DND-41 (cell line): ENCODE data around the gene PCDH9.

Source experiments
- ATAC-seq: fragments of 200-7000 bp; cut with Tn5 transposase; 3 replicates; pipeline ENCODE4 v1.9.1; 2021; ENCODE audit warnings: low read depth; ENCODE audit not compliant: insufficient read depth
- DNase-seq: peaks from one replicate; pipeline ENCODE4 v3.0.0-alpha.2; 2020
- H2AFZ ChIP-seq: 2 replicates; pipeline ENCODE4 v1.6.0; 2012; ENCODE audit warnings: low read depth, low read length
- H3K27ac ChIP-seq: 2 replicates; pipeline ENCODE4 v1.5.1; 2012; ENCODE audit warnings: low read length, inconsistent platforms
- H3K27me3 ChIP-seq: fragments of 200-600 bp; sonication (generic); 2 replicates; pipeline ENCODE4 v1.6.0; 2012; ENCODE audit warnings: low read length, mild to moderate bottlenecking, inconsistent platforms; ENCODE audit not compliant: insufficient read depth, poor library complexity
- H3K36me3 ChIP-seq: 2 replicates; pipeline ENCODE4 v1.5.1; 2012; ENCODE audit warnings: low read length, inconsistent platforms; ENCODE audit not compliant: insufficient read depth
- H3K4me1 ChIP-seq: 2 replicates; pipeline ENCODE4 v1.5.1; 2012; ENCODE audit warnings: mild to moderate bottlenecking, low read length; ENCODE audit not compliant: insufficient read depth
- H3K4me2 ChIP-seq: 2 replicates; pipeline ENCODE4 v1.6.0; 2012; ENCODE audit warnings: mild to moderate bottlenecking, moderate library complexity, low read length, inconsistent platforms; ENCODE audit not compliant: insufficient read depth
- H3K4me3 ChIP-seq, 2 experiments: fragments of 200-600 bp in 1 of 2; shearing (Covaris generic) in 1 of 2; 2 replicates each; pipeline ENCODE4 v1.5.1; 2012 to 2016; ENCODE audit warnings: inconsistent platforms in 2 of 2, low read length in 2 of 2, mild to moderate bottlenecking in 2 of 2, low read depth in 1 of 2, moderate library complexity in 1 of 2
- H3K79me2 ChIP-seq: 2 replicates; pipeline ENCODE4 v1.6.0; 2012; ENCODE audit warnings: low read length, inconsistent platforms; ENCODE audit not compliant: insufficient read depth
- H3K9ac ChIP-seq: 2 replicates; pipeline ENCODE4 v1.6.0; 2012; ENCODE audit warnings: low read depth, mild to moderate bottlenecking, inconsistent platforms, low read length, moderate library complexity
- H3K9me3 ChIP-seq: 2 replicates; pipeline ENCODE4 v1.5.1; 2012; ENCODE audit warnings: low read length, moderate library complexity, mild to moderate bottlenecking, inconsistent platforms; ENCODE audit not compliant: insufficient read depth, severe bottlenecking
- H4K20me1 ChIP-seq: 2 replicates; pipeline ENCODE4 v1.6.0; 2012; ENCODE audit warnings: low read length; ENCODE audit not compliant: insufficient read depth
- EZH2 ChIP-seq: IDR thresholded peaks from 3 replicates; pipeline ENCODE4 v1.6.1; 2012; ENCODE audit warnings: borderline replicate concordance, low read depth, mild to moderate bottlenecking, moderate library complexity, low read length, inconsistent platforms; ENCODE audit not compliant: severe bottlenecking
- TF ChIP-seq, protein P1 (sequence below): IDR thresholded peaks from 2 replicates; pipeline ENCODE4 v1.5.1; 2012; ENCODE audit warnings: borderline replicate concordance, low read length, moderate library complexity, mild to moderate bottlenecking; ENCODE audit not compliant: poor library complexity, severe bottlenecking; ENCODE audit errors: extremely low read depth

The PCDH9 gene

DNA sequence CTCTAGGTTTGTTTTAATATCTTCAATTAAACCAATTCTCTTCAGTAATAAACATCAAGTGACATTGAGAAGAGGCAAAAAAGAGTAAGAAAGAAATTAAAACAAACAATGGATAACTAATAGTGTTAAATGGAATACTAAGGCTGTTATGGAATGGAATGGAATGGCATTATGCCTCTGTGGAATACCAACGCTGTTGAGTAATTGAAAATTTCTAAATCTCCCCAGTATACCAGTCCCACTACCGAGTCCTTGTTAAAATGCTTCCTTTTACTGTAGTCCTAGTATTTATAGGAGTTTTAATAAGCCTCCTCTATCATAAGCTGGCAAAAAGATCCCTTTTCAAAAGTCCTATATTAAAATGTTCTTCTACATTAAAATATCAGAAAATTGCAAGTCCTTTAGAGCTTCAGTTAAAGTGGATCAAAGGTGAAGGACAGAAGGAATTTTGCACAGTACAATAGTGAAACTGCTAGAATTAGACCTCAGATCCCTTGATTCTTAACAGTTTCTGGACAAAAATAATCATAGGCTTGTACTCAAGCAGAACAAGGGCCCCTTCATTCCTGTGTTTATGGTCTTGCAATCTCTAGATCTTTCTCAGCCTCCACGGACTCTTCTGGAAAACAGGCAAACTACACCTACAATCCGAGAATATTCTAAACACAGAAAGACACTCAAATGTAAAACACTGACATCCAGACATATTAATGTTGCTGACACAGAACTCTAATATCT is 128.2 kb downstream of the PCDH9 start:
- Histone ChIP-seq H3K4me2 (no peak overlapping the region), H3K9ac (no peak overlapping the region), H3K36me3 (no peaks in the 10 kb centered on the region), H3K79me2 (no peaks in the 10 kb centered on the region), H3K27ac (no peak overlapping the region), H4K20me1 (no peaks in the 10 kb centered on the region), H2AFZ (no peak overlapping the region), H3K9me3 (peaks cover 6% of the 10 kb centered on the region), H3K4me3 (no peak overlapping the region), H3K4me1 (no peaks in the 10 kb centered on the region), H3K27me3 (no peaks in the 10 kb centered on the region)
- DNase-seq (no peak), ATAC-seq (no peak)
- TF ChIP-seq EZH2, result no peak
- TF ChIP-seq, protein P1, sequence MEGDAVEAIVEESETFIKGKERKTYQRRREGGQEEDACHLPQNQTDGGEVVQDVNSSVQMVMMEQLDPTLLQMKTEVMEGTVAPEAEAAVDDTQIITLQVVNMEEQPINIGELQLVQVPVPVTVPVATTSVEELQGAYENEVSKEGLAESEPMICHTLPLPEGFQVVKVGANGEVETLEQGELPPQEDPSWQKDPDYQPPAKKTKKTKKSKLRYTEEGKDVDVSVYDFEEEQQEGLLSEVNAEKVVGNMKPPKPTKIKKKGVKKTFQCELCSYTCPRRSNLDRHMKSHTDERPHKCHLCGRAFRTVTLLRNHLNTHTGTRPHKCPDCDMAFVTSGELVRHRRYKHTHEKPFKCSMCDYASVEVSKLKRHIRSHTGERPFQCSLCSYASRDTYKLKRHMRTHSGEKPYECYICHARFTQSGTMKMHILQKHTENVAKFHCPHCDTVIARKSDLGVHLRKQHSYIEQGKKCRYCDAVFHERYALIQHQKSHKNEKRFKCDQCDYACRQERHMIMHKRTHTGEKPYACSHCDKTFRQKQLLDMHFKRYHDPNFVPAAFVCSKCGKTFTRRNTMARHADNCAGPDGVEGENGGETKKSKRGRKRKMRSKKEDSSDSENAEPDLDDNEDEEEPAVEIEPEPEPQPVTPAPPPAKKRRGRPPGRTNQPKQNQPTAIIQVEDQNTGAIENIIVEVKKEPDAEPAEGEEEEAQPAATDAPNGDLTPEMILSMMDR, result no peak

DNA sequence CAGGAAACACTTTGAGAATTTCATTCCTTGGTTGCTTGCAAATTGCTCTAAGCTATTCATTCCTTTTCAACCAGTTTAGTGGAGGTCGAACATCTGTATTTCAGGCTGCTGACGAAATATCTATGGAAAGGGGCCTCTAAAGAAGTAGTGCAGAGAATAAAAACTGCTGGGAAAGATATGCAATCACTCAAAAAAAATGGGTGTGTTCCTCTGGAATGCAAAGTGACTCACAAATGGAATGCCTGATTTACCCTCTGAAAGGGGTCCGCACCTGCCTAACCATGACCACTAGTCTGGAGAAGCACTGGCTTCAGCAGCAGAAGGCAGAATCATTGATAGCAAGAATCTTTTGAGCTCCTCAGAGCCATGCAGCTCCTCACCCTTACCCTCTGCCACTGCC is 129.4 kb downstream of the PCDH9 start:
- Histone ChIP-seq H3K9ac (no peak overlapping the region), H3K4me3 (no peak overlapping the region), H3K36me3 (no peaks in the 10 kb centered on the region), H2AFZ (no peak overlapping the region), H3K9me3 (no peaks in the 10 kb centered on the region), H3K27ac (no peak overlapping the region), H3K79me2 (no peaks in the 10 kb centered on the region), H3K4me2 (no peak overlapping the region), H3K27me3 (no peaks in the 10 kb centered on the region), H3K4me1 (no peaks in the 10 kb centered on the region), H4K20me1 (no peaks in the 10 kb centered on the region)
- TF ChIP-seq, protein P1, result no peak
- TF ChIP-seq EZH2, result no peak
- DNase-seq (no peak), ATAC-seq (no peak)

DNA sequence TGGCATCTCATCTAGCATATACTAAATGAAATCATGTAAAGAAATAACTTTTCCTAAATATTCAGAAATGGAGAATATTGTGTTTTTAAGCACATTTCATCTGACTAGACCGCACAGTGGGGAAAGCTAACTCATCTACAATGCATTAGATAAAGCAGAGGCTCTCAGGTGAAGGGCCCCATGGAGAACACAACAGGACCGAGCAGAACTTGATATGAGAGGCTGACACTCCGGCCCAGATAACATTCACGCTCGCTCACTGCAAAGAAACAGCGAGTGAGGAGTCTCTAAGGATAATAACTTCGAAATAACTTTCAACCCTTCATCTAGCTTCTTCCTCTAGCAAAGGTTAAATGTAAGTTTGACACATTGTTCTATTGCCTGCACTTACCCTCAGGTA is 130.6 kb downstream of the PCDH9 start:
- Histone ChIP-seq H4K20me1 (no peaks in the 10 kb centered on the region), H3K9ac (no peak overlapping the region), H3K79me2 (no peaks in the 10 kb centered on the region), H2AFZ (no peak overlapping the region; the same call in 1 of the 2 replicates), H3K36me3 (no peaks in the 10 kb centered on the region), H3K4me3 (no peak overlapping the region), H3K4me2 (no peak overlapping the region), H3K4me1 (no peaks in the 10 kb centered on the region), H3K27ac (no peak overlapping the region), H3K27me3 (no peaks in the 10 kb centered on the region), H3K9me3 (no peaks in the 10 kb centered on the region)
- DNase-seq, result no peak
- ATAC-seq, result no peak
- TF ChIP-seq EZH2, result no peak
- TF ChIP-seq, protein P1, result no peak
